Small intestine (tissue), 7 donors: ENCODE measurements around the gene TENM4. TPM values are rescaled to one million over a fixed set of nuclear protein-coding genes. Genes with fewer than 3 reads are reported as not detected.

ENCODE experiments used
- DNase-seq, 2 donors: peaks; one replicate each; pipeline versions ENCODE4 v3.0.0 to v3.0.0-alpha.2; 2013
- FAIRE-seq: peaks from 2 replicates; lab custom pipeline; 2012; peaks lifted over from hg19 to GRCh38; lab: Jason Lieb, UNC
- H3K27ac ChIP-seq, 3 donors: one replicate each; pipeline ENCODE4 v1.5.1; 2013; ENCODE audit warnings: low read length in 2 of 3, mild to moderate bottlenecking in 2 of 3, control low read depth in 1 of 3, inconsistent platforms in 1 of 3, low read depth in 1 of 3, moderate library complexity in 1 of 3
- H3K27me3 ChIP-seq, 3 donors: one replicate each; pipeline ENCODE4 v1.6.1; 2013; ENCODE audit warnings: low read length in 3 of 3, inconsistent platforms in 1 of 3; ENCODE audit not compliant: control insufficient read depth in 3 of 3, insufficient read depth in 3 of 3
- H3K36me3 ChIP-seq, 3 donors: one replicate each; pipeline ENCODE4 v1.6.1; 2013; ENCODE audit warnings: low read length in 3 of 3, inconsistent platforms in 1 of 3, low read depth in 1 of 3, mild to moderate bottlenecking in 1 of 3, moderate library complexity in 1 of 3; ENCODE audit not compliant: control insufficient read depth in 3 of 3, insufficient read depth in 2 of 3
- H3K4me1 ChIP-seq, 3 donors: one replicate each; pipeline ENCODE4 v1.6.1; 2013; ENCODE audit warnings: low read length in 2 of 3, inconsistent platforms in 1 of 3, low read depth in 1 of 3, mild to moderate bottlenecking in 1 of 3, moderate library complexity in 1 of 3; ENCODE audit not compliant: control insufficient read depth in 3 of 3, insufficient read depth in 2 of 3
- H3K4me3 ChIP-seq, 3 donors: one replicate each; pipeline ENCODE4 v1.5.1; 2013; ENCODE audit warnings: low read length in 3 of 3, control low read depth in 1 of 3, inconsistent platforms in 1 of 3, low read depth in 1 of 3, mild to moderate bottlenecking in 1 of 3, moderate library complexity in 1 of 3
- H3K9me3 ChIP-seq, 2 donors: one replicate each; pipeline ENCODE4 v1.6.1; 2013; ENCODE audit warnings: low read depth in 1 of 2, low read length in 1 of 2; ENCODE audit not compliant: control insufficient read depth in 2 of 2, insufficient read depth in 1 of 2
- WGBS, 3 donors: extraction: QIAGEN DNeasy Blood & Tissue Kit; methylation state at CpG; one replicate each; pipeline ENCODE4 v1.1.7; 2013; 5-methylcytosine and 5-hydroxymethylcytosine counted together
- polyA plus RNA-seq, 4 donors: library from polyadenylated mRNA; stranded (reverse) in 3 of 4; unstranded in 1 of 4; fragments of 200-250 nt in 3 of 4; fragments of 120-200 nt in 1 of 4; gene quantifications; one replicate each; pipeline versions ENCODE4 v1.2.1 to v1.2.3, GENCODE V29; 2013
- donor health status: healthy with polysubstance abuse.
- donor health status: control.
- donor health status: control.
- donor health status: Bipolar disorder and iron deficiency.
- donor health status: healthy.

The TENM4 gene
- polyA plus RNA-seq, 4 donors: under 0.01 to 0.96 (median 0.31) TPM; not detected in 1

GRCh38 chr11:79068356-79068755, 372.5 kb downstream of the TENM4 start:
- H3K36me3 ChIP-seq: no peaks in the 10 kb centered on the region
- no peaks in the 10 kb centered on the region for H3K9me3 ChIP-seq
- no peak for DNase-seq
- H3K27ac ChIP-seq: no peak overlapping the region
- H3K4me1 ChIP-seq: no peaks in the 10 kb centered on the region
- H3K4me3 ChIP-seq: no peak overlapping the region
- 83 to 96% (median 94%) methylated on average over 1 of the region's 1 CpG for whole genome bisulfite sequencing, 3 donors
- FAIRE-seq: no peak
- H3K27me3 ChIP-seq: no peaks in the 10 kb centered on the region

GRCh38 chr11:79067352-79067679, 373.5 kb downstream of the TENM4 start:
- Histone ChIP-seq H3K27me3 (no peaks in the 10 kb centered on the region), H3K27ac (no peak overlapping the region), H3K4me1 (no peaks in the 10 kb centered on the region), H3K9me3 (no peaks in the 10 kb centered on the region), H3K4me3 (no peak overlapping the region), H3K36me3 (no peaks in the 10 kb centered on the region)
- 58 to 86% (median 62%) methylated on average over 6 of the region's 6 CpGs for WGBS, 3 donors
- no peak for DNase-seq
- no peak for FAIRE-seq

GRCh38 chr11:79066456-79067351, 374.1 kb downstream of the TENM4 start:
- no peak for DNase-seq
- no peaks in the 10 kb centered on the region for H3K36me3 ChIP-seq
- H3K4me3 ChIP-seq: no peak overlapping the region
- H3K27ac ChIP-seq: no peak overlapping the region
- 78 to 84% (median 82%) methylated on average over 28 of the region's 28 CpGs for WGBS, 3 donors
- no peaks in the 10 kb centered on the region for H3K4me1 ChIP-seq
- H3K27me3 ChIP-seq: no peaks in the 10 kb centered on the region
- no peaks in the 10 kb centered on the region for H3K9me3 ChIP-seq
- FAIRE-seq: no peak

- no peaks in the 10 kb centered on the region for H3K27me3 ChIP-seq
- H3K27ac ChIP-seq: no peak overlapping the region
- H3K4me1 ChIP-seq: no peaks in the 10 kb centered on the region
- WGBS, 3 donors: 49 to 64% (median 55%) methylated on average over 16 of the region's 16 CpGs
- no peaks in the 10 kb centered on the region for H3K36me3 ChIP-seq
- no peaks in the 10 kb centered on the region for H3K9me3 ChIP-seq
- peak; percentile 13 to 46 for DNase-seq
- FAIRE-seq: no peak
- no peak overlapping the region for H3K4me3 ChIP-seq
Observed at GRCh38 chr11:79062814-79063762, 377.7 kb downstream of the TENM4 start.

- Histone ChIP-seq H3K4me1 (no peaks in the 10 kb centered on the region), H3K27me3 (no peaks in the 10 kb centered on the region), H3K9me3 (no peaks in the 10 kb centered on the region), H3K27ac (no peak overlapping the region), H3K4me3 (no peak overlapping the region), H3K36me3 (no peaks in the 10 kb centered on the region)
- DNase-seq: no peak
- 42 to 55% (median 54%) methylated on average over 9 of the region's 9 CpGs for WGBS, 3 donors
- no peak for FAIRE-seq
Observed at GRCh38 chr11:79060081-79060953, 380.5 kb downstream of the TENM4 start.

- DNase-seq: no peak
- Histone ChIP-seq H3K36me3 (no peaks in the 10 kb centered on the region), H3K4me3 (no peak overlapping the region), H3K27me3 (no peaks in the 10 kb centered on the region), H3K4me1 (no peaks in the 10 kb centered on the region), H3K27ac (no peak overlapping the region), H3K9me3 (no peaks in the 10 kb centered on the region)
- 94 to 96% (median 94%) methylated on average over 4 of the region's 4 CpGs for WGBS, 3 donors
- FAIRE-seq: no peak
Observed at GRCh38 chr11:79059141-79059540, 381.7 kb downstream of the TENM4 start.

- 64 to 71% (median 67%) methylated on average over 8 of the region's 8 CpGs for WGBS, 3 donors
- FAIRE-seq (no peak), DNase-seq (no peak)
- no peaks in the 10 kb centered on the region for H3K27me3 ChIP-seq
- H3K36me3 ChIP-seq: no peaks in the 10 kb centered on the region
- no peaks in the 10 kb centered on the region for H3K4me1 ChIP-seq
- H3K4me3 ChIP-seq: no peak overlapping the region
- H3K27ac ChIP-seq: no peak overlapping the region
- H3K9me3 ChIP-seq: no peaks in the 10 kb centered on the region
Observed at GRCh38 chr11:79055856-79056631, 384.8 kb downstream of the TENM4 start.
